OCI-LY3 (cell line): Measurements from ENCODE around the gene AFDN.

ENCODE experiments used
- H2AFZ ChIP-seq: fragments of 200-600, 300-600 bp; shearing (Covaris generic); 2 replicates; pipeline ENCODE4 v1.6.0; 2014; ENCODE audit warnings: antibody characterized with exemption, low read depth, low read length
- H3K27ac ChIP-seq: fragments of 200-600, 300-600 bp; sonication (generic); 2 replicates; pipeline ENCODE4 v1.5.1; 2014; ENCODE audit warnings: mild to moderate bottlenecking, low read length, moderate library complexity, mixed read lengths
- H3K27me3 ChIP-seq: fragments of 200-600, 300-600 bp; sonication (generic); 2 replicates; pipeline ENCODE4 v1.6.1; 2014; ENCODE audit warnings: low read depth, low read length, mixed read lengths
- H3K36me3 ChIP-seq: fragments of 200-600, 300-600 bp; sonication (generic); replicated peaks from 2 replicates; pipeline ENCODE3; 2014; ENCODE audit warnings: low read depth, low read length, mixed read lengths
- H3K4me1 ChIP-seq: fragments of 300-600, 200-600 bp; sonication (generic); 2 replicates; pipeline ENCODE4 v1.6.1; 2014; ENCODE audit warnings: low read length, mixed read lengths
- H3K4me2 ChIP-seq: fragments of 200-600, 300-600 bp; sonication (generic); 2 replicates; pipeline ENCODE4 v1.6.1; 2014; ENCODE audit warnings: low read length, mixed read lengths
- H3K4me3 ChIP-seq: fragments of 300-600, 200-600 bp; sonication (generic); 2 replicates; pipeline ENCODE4 v1.5.1; 2014; ENCODE audit warnings: antibody characterized with exemption, mild to moderate bottlenecking, low read length, moderate library complexity
- H3K79me2 ChIP-seq: fragments of 300-600, 200-600 bp; shearing (Covaris generic); 2 replicates; pipeline ENCODE4 v1.6.1; 2014; ENCODE audit warnings: mild to moderate bottlenecking, low read length, mixed read lengths
- H3K9ac ChIP-seq: fragments of 300-600, 200-600 bp; shearing (Covaris generic); 2 replicates; pipeline ENCODE4 v1.6.0; 2014; ENCODE audit warnings: mild to moderate bottlenecking, low read length, moderate library complexity
- H3K9me3 ChIP-seq: fragments of 200-600, 300-600 bp; shearing (Covaris generic); 2 replicates; pipeline ENCODE4 v1.6.1; 2014; ENCODE audit warnings: low read length, mixed read lengths; ENCODE audit not compliant: insufficient read depth
- H4K20me1 ChIP-seq: fragments of 200-600, 300-600 bp; sonication (generic); 2 replicates; pipeline ENCODE4 v1.6.1; 2016; ENCODE audit warnings: low read length, mixed read lengths; ENCODE audit not compliant: insufficient read depth
- EZH2phosphoT487 ChIP-seq: fragments of 200-600 bp; shearing (Covaris generic); IDR thresholded peaks from 2 replicates; pipeline ENCODE4 v1.6.1; 2018; ENCODE audit warnings: antibody characterized with exemption, mixed run types, low read depth
- TF ChIP-seq, protein P1 (sequence below): fragments of 200-600, 300-600 bp; sonication (generic); IDR thresholded peaks from 2 replicates; pipeline ENCODE4 v1.5.1; 2014; ENCODE audit warnings: antibody characterized with exemption, low read length, low read depth

Gene AFDN

DNA sequence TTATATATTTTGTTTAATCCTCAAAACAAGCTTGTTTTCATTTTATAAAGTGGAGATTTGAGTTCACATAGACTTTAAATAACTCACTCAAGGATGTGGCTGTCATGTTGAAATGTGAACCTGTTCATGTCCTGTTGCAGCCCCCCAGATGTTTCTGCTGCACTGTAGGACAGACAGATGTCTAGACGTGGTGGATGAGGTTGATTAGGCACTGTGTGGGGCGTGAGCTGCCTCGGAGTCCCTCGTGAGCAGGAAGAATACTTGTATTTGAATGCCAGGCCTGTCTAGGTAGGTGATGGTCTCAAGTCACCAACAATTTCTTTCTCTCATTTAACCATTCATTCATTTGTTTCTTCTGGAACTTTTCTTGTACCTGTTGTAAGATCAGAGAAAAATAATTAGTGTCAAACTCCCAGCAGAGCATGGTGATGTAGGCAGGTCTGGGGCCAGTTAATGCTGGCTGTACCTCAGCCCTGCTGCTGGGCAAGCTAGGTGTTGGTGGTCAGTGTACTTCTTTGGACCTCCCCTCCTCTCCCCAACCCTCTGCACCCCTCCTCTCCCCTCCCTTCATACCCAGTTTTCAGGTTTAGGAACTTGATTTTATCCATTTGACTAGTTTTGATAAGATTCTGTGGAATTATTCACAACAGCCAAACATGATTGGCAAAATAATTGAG lies 34.0 kb downstream of the AFDN start:
- Histone ChIP-seq H3K36me3 (no peaks in the 10 kb centered on the region), H3K4me3 (no peak overlapping the region), H3K27me3 (no peaks in the 10 kb centered on the region), H3K9me3 (no peaks in the 10 kb centered on the region), H4K20me1 (peaks cover 89% of the 10 kb centered on the region), H3K9ac (no peak overlapping the region), H2AFZ (no peak overlapping the region), H3K79me2 (peaks cover 99% of the 10 kb centered on the region), H3K27ac (no peak overlapping the region), H3K4me1 (peaks cover 61% of the 10 kb centered on the region), H3K4me2 (peak overlapping the region; percentile 45)
- no peak for TF ChIP-seq EZH2phosphoT487
- TF ChIP-seq, protein P1, sequence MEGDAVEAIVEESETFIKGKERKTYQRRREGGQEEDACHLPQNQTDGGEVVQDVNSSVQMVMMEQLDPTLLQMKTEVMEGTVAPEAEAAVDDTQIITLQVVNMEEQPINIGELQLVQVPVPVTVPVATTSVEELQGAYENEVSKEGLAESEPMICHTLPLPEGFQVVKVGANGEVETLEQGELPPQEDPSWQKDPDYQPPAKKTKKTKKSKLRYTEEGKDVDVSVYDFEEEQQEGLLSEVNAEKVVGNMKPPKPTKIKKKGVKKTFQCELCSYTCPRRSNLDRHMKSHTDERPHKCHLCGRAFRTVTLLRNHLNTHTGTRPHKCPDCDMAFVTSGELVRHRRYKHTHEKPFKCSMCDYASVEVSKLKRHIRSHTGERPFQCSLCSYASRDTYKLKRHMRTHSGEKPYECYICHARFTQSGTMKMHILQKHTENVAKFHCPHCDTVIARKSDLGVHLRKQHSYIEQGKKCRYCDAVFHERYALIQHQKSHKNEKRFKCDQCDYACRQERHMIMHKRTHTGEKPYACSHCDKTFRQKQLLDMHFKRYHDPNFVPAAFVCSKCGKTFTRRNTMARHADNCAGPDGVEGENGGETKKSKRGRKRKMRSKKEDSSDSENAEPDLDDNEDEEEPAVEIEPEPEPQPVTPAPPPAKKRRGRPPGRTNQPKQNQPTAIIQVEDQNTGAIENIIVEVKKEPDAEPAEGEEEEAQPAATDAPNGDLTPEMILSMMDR, result no peak

- Histone ChIP-seq H3K9ac (no peak overlapping the region), H3K79me2 (peaks cover 93% of the 10 kb centered on the region), H3K9me3 (no peaks in the 10 kb centered on the region), H3K4me2 (no peak overlapping the region), H4K20me1 (peaks cover 89% of the 10 kb centered on the region), H3K27ac (no peak overlapping the region), H3K4me3 (no peak overlapping the region), H3K4me1 (peaks cover 61% of the 10 kb centered on the region), H3K36me3 (no peaks in the 10 kb centered on the region), H2AFZ (no peak overlapping the region), H3K27me3 (no peaks in the 10 kb centered on the region)
- TF ChIP-seq EZH2phosphoT487, result no peak
- TF ChIP-seq, protein P1, result no peak
Measured at GRCh38 chr6:167861424-167861823, 34.7 kb downstream of the AFDN start.

DNA sequence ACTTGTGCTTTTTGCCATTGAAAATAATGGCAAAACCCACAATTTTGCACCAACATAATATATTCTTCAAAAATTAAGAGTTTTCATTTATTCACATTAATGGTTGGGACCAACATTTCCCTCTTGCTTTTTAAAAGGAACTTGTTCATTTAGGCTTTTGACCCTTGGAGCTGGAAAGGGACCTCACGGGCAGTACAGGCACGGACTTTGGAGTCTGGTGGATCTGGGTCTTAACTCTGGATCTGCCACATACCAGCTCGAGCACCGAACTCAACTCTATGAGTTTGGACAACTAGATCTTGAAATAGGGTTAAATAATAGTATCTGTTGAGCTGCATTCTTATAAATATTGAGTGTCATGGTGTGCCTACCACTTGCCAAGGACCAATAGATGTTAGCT lies 37.2 kb downstream of the AFDN start:
- no peak overlapping the region for H3K4me3 ChIP-seq
- H3K27me3 ChIP-seq, result no peaks in the 10 kb centered on the region
- no peak overlapping the region; the same call in 1 of the 2 replicates for H3K27ac ChIP-seq
- peak overlapping the region; percentile 38 for H3K4me2 ChIP-seq
- H3K9ac ChIP-seq, result no peak overlapping the region
- H2AFZ ChIP-seq, result no peak overlapping the region
- peaks cover 68% of the 10 kb centered on the region for H4K20me1 ChIP-seq
- H3K4me1 ChIP-seq, result peaks cover 49% of the 10 kb centered on the region
- peaks cover 83% of the 10 kb centered on the region for H3K79me2 ChIP-seq
- no peaks in the 10 kb centered on the region for H3K9me3 ChIP-seq
- TF ChIP-seq EZH2phosphoT487, result no peak
- TF ChIP-seq, protein P1, result no peak
- H3K36me3 ChIP-seq, result peaks cover 11% of the 10 kb centered on the region

DNA sequence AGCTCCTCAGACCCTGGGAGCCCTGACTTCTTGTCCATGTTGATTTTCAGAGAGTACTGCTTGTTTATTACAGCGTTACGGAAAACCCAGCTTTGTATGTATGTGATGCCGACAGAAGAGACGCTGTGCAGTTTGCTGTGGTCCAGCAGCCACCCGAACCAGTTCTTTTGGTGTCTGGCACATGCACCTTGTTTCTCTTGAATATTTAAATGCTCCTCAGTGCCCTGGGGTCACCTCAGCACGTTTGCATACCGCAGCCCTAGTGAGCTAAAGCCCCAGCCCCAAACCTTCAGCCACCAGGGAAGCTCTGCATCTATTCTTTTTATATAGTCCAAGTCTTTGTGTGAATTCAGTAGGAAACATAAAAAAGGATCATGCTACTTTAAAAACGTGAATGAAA lies 39.9 kb downstream of the AFDN start:
- peak overlapping the region; percentile 20; the same call in 1 of the 2 replicates for H3K27ac ChIP-seq
- no peak for TF ChIP-seq EZH2phosphoT487
- TF ChIP-seq, protein P1, result no peak
- peak overlapping the region; percentile 47 for H3K4me3 ChIP-seq
- no peak overlapping the region for H3K9ac ChIP-seq
- H3K27me3 ChIP-seq, result no peaks in the 10 kb centered on the region
- H3K79me2 ChIP-seq, result peaks cover 67% of the 10 kb centered on the region
- H2AFZ ChIP-seq, result no peak overlapping the region
- H3K4me1 ChIP-seq, result peaks cover 39% of the 10 kb centered on the region
- peaks cover 41% of the 10 kb centered on the region for H4K20me1 ChIP-seq
- peak overlapping the region; percentile 62 for H3K4me2 ChIP-seq
- H3K36me3 ChIP-seq, result peaks cover 21% of the 10 kb centered on the region
- H3K9me3 ChIP-seq, result no peaks in the 10 kb centered on the region
